OCI-LY3 (cell line): ENCODE data around the gene PPP1R2.

ENCODE experiments used
- EZH2phosphoT487 ChIP-seq: fragments of 200-600 bp; shearing (Covaris generic); IDR thresholded peaks from 2 replicates; pipeline ENCODE4 v1.6.1; 2018; ENCODE audit warnings: antibody characterized with exemption, mixed run types, low read depth
- TF ChIP-seq, protein P1 (sequence below): fragments of 200-600, 300-600 bp; sonication (generic); IDR thresholded peaks from 2 replicates; pipeline ENCODE4 v1.5.1; 2014; ENCODE audit warnings: antibody characterized with exemption, low read length, low read depth

DNA sequence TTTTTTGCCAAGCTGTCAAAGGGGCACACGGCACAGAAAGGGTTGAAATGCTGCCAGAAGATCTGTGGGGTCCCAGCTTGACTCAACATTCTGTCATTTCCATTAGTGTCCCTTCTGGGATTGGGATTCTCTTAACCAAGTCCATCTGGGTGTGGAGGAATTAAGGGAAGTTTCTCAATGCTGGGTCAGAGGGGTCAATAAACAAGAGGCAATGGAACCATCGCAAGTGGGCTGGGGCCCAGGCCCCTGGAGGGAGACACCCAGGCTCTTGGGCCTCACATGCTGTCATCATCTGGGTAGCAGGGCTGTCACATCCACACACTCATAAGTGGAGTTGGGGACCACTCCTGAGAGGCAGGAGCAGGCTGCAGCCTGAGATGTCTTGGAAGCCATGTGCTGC, 48.7 kb upstream of the PPP1R2 start:
- TF ChIP-seq, protein P1, sequence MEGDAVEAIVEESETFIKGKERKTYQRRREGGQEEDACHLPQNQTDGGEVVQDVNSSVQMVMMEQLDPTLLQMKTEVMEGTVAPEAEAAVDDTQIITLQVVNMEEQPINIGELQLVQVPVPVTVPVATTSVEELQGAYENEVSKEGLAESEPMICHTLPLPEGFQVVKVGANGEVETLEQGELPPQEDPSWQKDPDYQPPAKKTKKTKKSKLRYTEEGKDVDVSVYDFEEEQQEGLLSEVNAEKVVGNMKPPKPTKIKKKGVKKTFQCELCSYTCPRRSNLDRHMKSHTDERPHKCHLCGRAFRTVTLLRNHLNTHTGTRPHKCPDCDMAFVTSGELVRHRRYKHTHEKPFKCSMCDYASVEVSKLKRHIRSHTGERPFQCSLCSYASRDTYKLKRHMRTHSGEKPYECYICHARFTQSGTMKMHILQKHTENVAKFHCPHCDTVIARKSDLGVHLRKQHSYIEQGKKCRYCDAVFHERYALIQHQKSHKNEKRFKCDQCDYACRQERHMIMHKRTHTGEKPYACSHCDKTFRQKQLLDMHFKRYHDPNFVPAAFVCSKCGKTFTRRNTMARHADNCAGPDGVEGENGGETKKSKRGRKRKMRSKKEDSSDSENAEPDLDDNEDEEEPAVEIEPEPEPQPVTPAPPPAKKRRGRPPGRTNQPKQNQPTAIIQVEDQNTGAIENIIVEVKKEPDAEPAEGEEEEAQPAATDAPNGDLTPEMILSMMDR, result no peak
- no peak for TF ChIP-seq EZH2phosphoT487
